Measurements from ENCODE around the gene XPO6.
"Not testable (repeated sequence)": the region's sequence is repeated elsewhere in the genome, so short reads cannot be mapped to it uniquely, and the experiment has no call there.

XPO6 gene

GRCh38 chr16:28211758-28212531 is at the start of gene XPO6:
Gene XPO6 (minus strand): TSS chr16:28211965. CDS start chr16:28211368, 597 bp downstream.
- DNase-seq = peak; percentile 95

- DNase-seq = no peak
Observed at GRCh38 chr16:28260193-28260592, 48.4 kb upstream of the XPO6 start.

GRCh38 chr16:28259781-28260150 is 48.0 kb upstream of the XPO6 start:
- DNase-seq = no peak

GRCh38 chr16:28259091-28259780 is 47.5 kb upstream of the XPO6 start:
- no peak for DNase-seq

GRCh38 chr16:28258567-28258966 is 46.8 kb upstream of the XPO6 start:
- no peak for DNase-seq

GRCh38 chr16:28257256-28257655 is 45.5 kb upstream of the XPO6 start:
- DNase-seq = no peak

- no peak for DNase-seq
Observed at GRCh38 chr16:28255838-28256237, 44.1 kb upstream of the XPO6 start.

- DNase-seq = no peak
Observed at GRCh38 chr16:28254158-28254557, 42.4 kb upstream of the XPO6 start.

- no peak for DNase-seq
Observed at GRCh38 chr16:28250999-28251398, 39.2 kb upstream of the XPO6 start.

- not testable (repeated sequence) for DNase-seq
Observed at GRCh38 chr16:28249483-28249882, 37.7 kb upstream of the XPO6 start.

GRCh38 chr16:28241924-28242323 is 30.2 kb upstream of the XPO6 start:
- DNase-seq = no peak

- DNase-seq = no peak
Observed at GRCh38 chr16:28237754-28238357, 26.1 kb upstream of the XPO6 start.

- no peak for DNase-seq
Observed at GRCh38 chr16:28231763-28232162, 20.0 kb upstream of the XPO6 start.

- DNase-seq = not testable (repeated sequence)
Observed at GRCh38 chr16:28223909-28224308, 12.1 kb upstream of the XPO6 start.

- not testable (repeated sequence) for DNase-seq
Observed at GRCh38 chr16:28219777-28220176, 8.0 kb upstream of the XPO6 start.

GRCh38 chr16:28219282-28219681 is 7.5 kb upstream of the XPO6 start:
- DNase-seq = no peak

GRCh38 chr16:28218109-28218508 is 6.3 kb upstream of the XPO6 start:
- no peak for DNase-seq

- no peak for DNase-seq
Observed at GRCh38 chr16:28217326-28217725, 5.6 kb upstream of the XPO6 start.

- DNase-seq = no peak
Observed at GRCh38 chr16:28213396-28213795, 1.6 kb upstream of the XPO6 start.

- no peak for DNase-seq
Observed at GRCh38 chr16:28212532-28212873, 738 bp upstream of the XPO6 start.

GRCh38 chr16:28210979-28211588 is 681 bp downstream of the XPO6 start:
- peak; percentile 55 for DNase-seq

- DNase-seq = no peak
Observed at GRCh38 chr16:28210264-28210663, 1.5 kb downstream of the XPO6 start.

GRCh38 chr16:28208824-28209223 is 2.9 kb downstream of the XPO6 start:
- no peak for DNase-seq

GRCh38 chr16:28208131-28208530 is 3.6 kb downstream of the XPO6 start:
- DNase-seq = no peak

Data from NCI-H1092 treated with DMSO at 0.1 percent for 48 hours (cell line).